ENCODE measurements around the gene POR.

DNA sequence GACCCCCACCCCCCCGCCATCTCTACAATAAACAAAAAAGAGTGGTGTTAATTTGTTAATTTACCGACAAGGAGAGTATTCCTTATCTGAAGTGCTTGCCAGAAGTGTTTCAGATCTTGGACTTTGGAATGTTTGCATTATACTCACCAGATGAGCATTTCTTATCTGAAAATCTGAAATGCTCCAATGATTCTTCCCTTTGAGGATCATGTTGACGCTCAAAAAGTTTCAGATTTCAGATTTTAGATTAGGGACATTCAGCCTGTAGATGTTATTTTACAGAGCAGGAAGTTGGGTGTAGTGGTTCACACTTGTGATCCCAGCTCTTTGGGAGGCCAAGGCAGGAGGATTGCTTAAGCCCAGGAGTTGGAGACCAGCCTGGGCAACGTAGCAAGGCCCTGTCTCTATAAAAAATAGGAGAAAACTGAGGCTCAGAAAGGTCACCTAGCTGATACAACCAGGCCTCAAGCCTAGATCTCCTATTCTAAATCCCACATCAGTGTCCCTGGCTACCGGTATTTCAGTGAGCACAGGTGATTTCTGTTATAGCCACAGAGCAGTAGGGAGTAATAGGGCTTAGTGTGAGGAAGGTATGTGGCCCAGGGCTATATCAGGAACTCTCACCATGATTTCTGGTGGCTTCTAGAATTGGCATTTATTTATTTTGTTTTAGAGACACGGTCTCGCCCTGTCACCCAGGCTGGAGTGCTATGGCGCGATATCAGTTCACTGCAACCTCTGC, 44.0 kb downstream of the POR start:
- TF ChIP-seq, protein P1, sequence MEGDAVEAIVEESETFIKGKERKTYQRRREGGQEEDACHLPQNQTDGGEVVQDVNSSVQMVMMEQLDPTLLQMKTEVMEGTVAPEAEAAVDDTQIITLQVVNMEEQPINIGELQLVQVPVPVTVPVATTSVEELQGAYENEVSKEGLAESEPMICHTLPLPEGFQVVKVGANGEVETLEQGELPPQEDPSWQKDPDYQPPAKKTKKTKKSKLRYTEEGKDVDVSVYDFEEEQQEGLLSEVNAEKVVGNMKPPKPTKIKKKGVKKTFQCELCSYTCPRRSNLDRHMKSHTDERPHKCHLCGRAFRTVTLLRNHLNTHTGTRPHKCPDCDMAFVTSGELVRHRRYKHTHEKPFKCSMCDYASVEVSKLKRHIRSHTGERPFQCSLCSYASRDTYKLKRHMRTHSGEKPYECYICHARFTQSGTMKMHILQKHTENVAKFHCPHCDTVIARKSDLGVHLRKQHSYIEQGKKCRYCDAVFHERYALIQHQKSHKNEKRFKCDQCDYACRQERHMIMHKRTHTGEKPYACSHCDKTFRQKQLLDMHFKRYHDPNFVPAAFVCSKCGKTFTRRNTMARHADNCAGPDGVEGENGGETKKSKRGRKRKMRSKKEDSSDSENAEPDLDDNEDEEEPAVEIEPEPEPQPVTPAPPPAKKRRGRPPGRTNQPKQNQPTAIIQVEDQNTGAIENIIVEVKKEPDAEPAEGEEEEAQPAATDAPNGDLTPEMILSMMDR (IDR thresholded peaks at IDR 0.05; ENCODE audit: poor library complexity, severe bottlenecking): no peak
- TF ChIP-seq POLR2AphosphoS5 (IDR thresholded peaks at IDR 0.05): no peak
- TF ChIP-seq EP300 (conservative IDR thresholded peaks at IDR 0.05; ENCODE audit: poor library complexity, severe bottlenecking): no peak
- TF ChIP-seq EZH2 (IDR thresholded peaks at IDR 0.05; ENCODE audit: borderline replicate concordance, insufficient read depth, low read length, poor library complexity, severe bottlenecking): no peak

Data from neural cell (in vitro differentiated cells).